Measurements from ENCODE around the gene SWAP70.
"Not testable (repeated sequence)": the region's sequence is repeated elsewhere in the genome, so short reads cannot be mapped to it uniquely, and the experiment has no call there.

SWAP70 gene

GRCh38 chr11:9700105-9700801 is 36.4 kb downstream of the SWAP70 start:
- H3K27ac Mint-ChIP-seq, result no peak overlapping the region
- peaks cover 19% of the 10 kb centered on the region for H3K4me1 Mint-ChIP-seq
- no peaks in the 10 kb centered on the region for H3K36me3 Mint-ChIP-seq
- no peak overlapping the region for H3K4me3 Mint-ChIP-seq
- no peaks in the 10 kb centered on the region for H3K27me3 Mint-ChIP-seq
- H3K9me3 Mint-ChIP-seq, result no peaks in the 10 kb centered on the region

DNA sequence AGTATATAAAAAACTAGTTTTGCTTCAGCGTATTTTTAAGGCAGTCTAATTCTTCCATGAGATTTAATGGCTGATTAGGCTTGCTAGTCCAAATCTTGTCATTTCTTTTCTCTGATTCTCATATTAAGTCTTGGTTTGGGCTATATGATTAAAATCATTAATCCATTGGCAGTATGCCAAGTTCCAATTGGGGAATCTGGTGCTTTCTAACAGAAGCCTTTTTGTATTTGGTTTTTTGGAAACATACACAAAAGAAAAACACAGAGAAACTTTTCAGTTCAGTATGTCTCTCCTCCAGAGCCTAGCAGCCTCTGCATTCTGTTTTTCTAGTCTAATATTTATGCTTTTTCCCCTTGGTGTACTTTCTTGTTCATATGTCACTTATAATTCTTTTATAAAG is 37.9 kb downstream of the SWAP70 start:
- no peak overlapping the region for H3K27ac Mint-ChIP-seq
- no peaks in the 10 kb centered on the region for H3K9me3 Mint-ChIP-seq
- no peak overlapping the region for H3K4me3 Mint-ChIP-seq
- H3K27me3 Mint-ChIP-seq, result no peaks in the 10 kb centered on the region
- peaks cover 19% of the 10 kb centered on the region for H3K4me1 Mint-ChIP-seq
- no peaks in the 10 kb centered on the region for H3K36me3 Mint-ChIP-seq

DNA sequence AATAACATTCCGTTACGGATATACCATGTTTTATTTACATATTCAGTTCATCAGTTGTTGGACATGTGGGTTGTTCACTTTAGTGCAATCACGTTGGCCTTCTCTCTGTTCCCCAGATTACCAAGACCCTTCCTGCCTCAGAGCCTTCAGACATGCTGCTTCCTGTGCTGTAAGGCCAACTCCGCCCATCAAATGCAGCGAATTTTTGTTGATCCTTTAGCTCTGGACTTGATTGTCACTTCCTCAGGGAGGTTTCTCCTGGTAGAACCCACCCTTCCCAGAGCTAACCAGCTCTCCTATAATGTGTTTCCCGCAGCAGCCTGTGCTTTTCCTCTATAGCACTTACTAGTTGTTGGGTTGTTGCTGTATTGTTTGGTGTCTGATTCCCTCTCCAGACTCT is 39.4 kb downstream of the SWAP70 start:
- H3K4me1 Mint-ChIP-seq, result peaks cover 19% of the 10 kb centered on the region
- H3K9me3 Mint-ChIP-seq, result no peaks in the 10 kb centered on the region
- no peak overlapping the region for H3K27ac Mint-ChIP-seq
- no peak overlapping the region for H3K4me3 Mint-ChIP-seq
- H3K27me3 Mint-ChIP-seq, result no peaks in the 10 kb centered on the region
- no peaks in the 10 kb centered on the region for H3K36me3 Mint-ChIP-seq

DNA sequence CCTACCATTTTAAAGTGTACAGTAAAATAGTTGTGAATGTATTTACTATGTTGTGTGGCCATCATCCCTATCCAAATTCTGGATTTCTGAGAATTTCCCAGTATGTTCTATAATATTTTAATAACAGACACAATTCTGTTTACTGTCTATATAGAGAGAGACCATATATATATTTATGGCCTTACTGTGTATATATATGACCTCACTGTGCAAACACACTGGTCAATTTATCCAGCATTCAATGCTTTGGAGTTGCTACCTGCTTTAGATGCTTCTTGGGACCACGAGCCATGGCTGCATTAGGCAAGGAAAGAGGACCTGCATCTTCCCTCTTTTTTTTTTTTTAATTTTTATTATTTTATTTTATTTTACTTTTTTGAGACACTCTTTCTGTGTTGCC is 40.2 kb downstream of the SWAP70 start:
- Mint-ChIP-seq H3K9me3 (no peaks in the 10 kb centered on the region), H3K27ac (no peak overlapping the region), H3K36me3 (no peaks in the 10 kb centered on the region), H3K4me1 (peaks cover 19% of the 10 kb centered on the region), H3K4me3 (no peak overlapping the region), H3K27me3 (no peaks in the 10 kb centered on the region)

- H3K36me3 Mint-ChIP-seq, result no peaks in the 10 kb centered on the region
- no peaks in the 10 kb centered on the region for H3K27me3 Mint-ChIP-seq
- H3K4me1 Mint-ChIP-seq, result peaks cover 19% of the 10 kb centered on the region
- H3K27ac Mint-ChIP-seq, result no peak overlapping the region
- H3K4me3 Mint-ChIP-seq, result no peak overlapping the region
- H3K9me3 Mint-ChIP-seq, result no peaks in the 10 kb centered on the region
Measured at GRCh38 chr11:9704620-9705019, 40.7 kb downstream of the SWAP70 start.

GRCh38 chr11:9705361-9705760 is 41.5 kb downstream of the SWAP70 start:
- not testable (repeated sequence) for H3K27me3 Mint-ChIP-seq, H3K27ac Mint-ChIP-seq, H3K9me3 Mint-ChIP-seq, H3K4me3 Mint-ChIP-seq, H3K36me3 Mint-ChIP-seq
- peaks cover 19% of the 10 kb centered on the region for H3K4me1 Mint-ChIP-seq

DNA sequence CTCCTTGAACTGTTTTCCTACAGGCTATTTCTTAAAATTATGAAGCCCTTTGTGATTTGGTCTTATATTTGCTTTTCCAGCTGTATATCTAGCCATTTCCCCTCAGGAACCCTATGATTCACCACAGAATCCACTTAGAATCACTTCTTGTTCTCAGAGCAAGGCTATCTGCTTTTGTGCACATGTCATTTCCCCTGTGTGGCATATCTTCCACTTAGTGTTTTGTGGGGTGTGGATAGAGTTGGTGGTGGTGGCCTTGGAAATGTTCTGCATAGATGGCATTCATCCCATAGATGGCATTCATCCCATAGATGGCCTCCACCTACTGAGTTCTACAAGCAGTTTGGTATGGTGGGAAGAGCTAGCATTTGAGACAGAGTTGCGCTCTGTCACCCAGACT is 44.7 kb downstream of the SWAP70 start:
- Mint-ChIP-seq H3K27ac (no peak overlapping the region), H3K36me3 (no peaks in the 10 kb centered on the region), H3K27me3 (peaks cover 3% of the 10 kb centered on the region), H3K9me3 (no peaks in the 10 kb centered on the region), H3K4me1 (peaks cover 4% of the 10 kb centered on the region), H3K4me3 (no peak overlapping the region)

DNA sequence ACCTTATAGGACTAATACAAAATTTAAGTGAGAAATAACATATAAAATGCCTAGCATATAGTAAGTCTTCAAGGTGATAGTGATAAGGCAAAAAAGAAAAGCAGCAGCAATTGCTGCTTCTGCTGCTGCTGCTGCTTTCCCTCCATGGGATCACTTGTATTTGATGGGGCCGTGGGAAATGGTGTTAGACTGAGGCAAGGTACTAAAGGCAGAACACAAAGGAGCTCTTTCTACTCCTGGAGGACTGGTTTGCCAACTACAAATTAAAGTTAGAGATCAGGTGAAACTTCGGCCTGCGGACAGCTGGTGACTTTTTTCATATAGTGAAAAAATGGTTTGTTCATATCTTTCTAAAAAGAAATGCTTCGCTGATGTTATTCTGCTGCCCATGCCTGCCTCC is 46.3 kb downstream of the SWAP70 start:
- no peaks in the 10 kb centered on the region for H3K9me3 Mint-ChIP-seq
- H3K4me3 Mint-ChIP-seq, result no peak overlapping the region
- no peaks in the 10 kb centered on the region for H3K4me1 Mint-ChIP-seq
- H3K36me3 Mint-ChIP-seq, result peaks cover 3% of the 10 kb centered on the region
- peaks cover 6% of the 10 kb centered on the region for H3K27me3 Mint-ChIP-seq
- H3K27ac Mint-ChIP-seq, result no peak overlapping the region

- Mint-ChIP-seq H3K4me3 (no peak overlapping the region), H3K27ac (no peak overlapping the region), H3K9me3 (no peaks in the 10 kb centered on the region), H3K27me3 (peaks cover 6% of the 10 kb centered on the region), H3K36me3 (peaks cover 3% of the 10 kb centered on the region), H3K4me1 (no peaks in the 10 kb centered on the region)
Measured at GRCh38 chr11:9710852-9711251, 47.0 kb downstream of the SWAP70 start.

GRCh38 chr11:9711454-9712307 is 47.8 kb downstream of the SWAP70 start:
- Mint-ChIP-seq H3K27me3 (peaks cover 6% of the 10 kb centered on the region), H3K4me3 (no peak overlapping the region), H3K27ac (no peak overlapping the region), H3K36me3 (peaks cover 3% of the 10 kb centered on the region), H3K9me3 (no peaks in the 10 kb centered on the region), H3K4me1 (peaks cover 2% of the 10 kb centered on the region)

DNA sequence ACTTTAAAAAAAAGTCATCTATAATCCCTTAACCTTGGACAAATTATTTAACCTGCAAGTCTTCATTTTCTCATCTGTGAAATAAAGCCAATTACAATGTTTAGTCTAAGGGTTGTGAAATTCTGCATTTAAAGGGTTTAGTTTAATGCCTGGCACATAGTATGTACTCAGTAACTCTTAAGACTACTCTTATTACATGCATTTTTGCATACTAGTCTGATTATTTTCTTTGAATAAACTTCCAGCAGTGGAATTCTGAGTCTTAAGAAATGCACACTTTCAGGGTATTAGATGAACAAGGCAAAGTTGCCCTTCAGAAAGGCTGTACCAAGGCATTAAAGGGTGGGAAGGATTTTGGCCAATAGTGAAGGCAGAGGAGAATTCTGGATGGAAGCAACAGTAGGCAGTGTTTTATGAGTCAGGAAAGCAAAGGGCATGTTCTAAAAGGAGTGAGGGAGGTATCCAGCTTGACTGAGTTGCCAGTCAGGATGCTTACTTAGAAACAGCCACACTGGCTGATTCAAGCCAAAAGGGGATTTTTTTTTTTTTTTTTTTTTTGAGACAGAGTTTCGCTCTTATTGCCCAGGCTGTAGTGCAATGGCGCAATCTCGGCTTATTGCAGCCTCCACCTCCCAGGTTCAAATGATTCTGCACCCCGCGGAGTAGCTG is 50.5 kb downstream of the SWAP70 start:
- Mint-ChIP-seq H3K27me3 (peaks cover 6% of the 10 kb centered on the region), H3K36me3 (peaks cover 3% of the 10 kb centered on the region), H3K4me1 (peaks cover 7% of the 10 kb centered on the region), H3K27ac (no peak overlapping the region), H3K9me3 (no peaks in the 10 kb centered on the region), H3K4me3 (no peak overlapping the region)

GRCh38 chr11:9716275-9717039 is 52.6 kb downstream of the SWAP70 start:
- Mint-ChIP-seq H3K4me3 (no peak overlapping the region), H3K27ac (peak overlapping the region; percentile 33), H3K27me3 (peaks cover 5% of the 10 kb centered on the region), H3K4me1 (peaks cover 14% of the 10 kb centered on the region), H3K9me3 (no peaks in the 10 kb centered on the region), H3K36me3 (peaks cover 5% of the 10 kb centered on the region)

- peaks cover 14% of the 10 kb centered on the region for H3K4me1 Mint-ChIP-seq
Measured at GRCh38 chr11:9717040-9717357, 53.1 kb downstream of the SWAP70 start.

GRCh38 chr11:9717719-9718118 is 53.8 kb downstream of the SWAP70 start:
- no peak overlapping the region for H3K4me3 Mint-ChIP-seq
- peaks cover 5% of the 10 kb centered on the region for H3K36me3 Mint-ChIP-seq
- no peak overlapping the region for H3K27ac Mint-ChIP-seq

More at GRCh38 chr11:9717040-9717357, 53.1 kb downstream of the SWAP70 start:
- Mint-ChIP-seq H3K9me3 (no peaks in the 10 kb centered on the region), H3K4me3 (no peak overlapping the region), H3K27ac (no peak overlapping the region), H3K36me3 (peaks cover 5% of the 10 kb centered on the region), H3K27me3 (peaks cover 3% of the 10 kb centered on the region)

GRCh38 chr11:9718147-9718546 is 54.3 kb downstream of the SWAP70 start:
- no peak overlapping the region for H3K4me3 Mint-ChIP-seq
- H3K36me3 Mint-ChIP-seq, result peaks cover 5% of the 10 kb centered on the region
- H3K27ac Mint-ChIP-seq, result no peak overlapping the region
- no peaks in the 10 kb centered on the region for H3K9me3 Mint-ChIP-seq
- peaks cover 3% of the 10 kb centered on the region for H3K27me3 Mint-ChIP-seq
- peaks cover 14% of the 10 kb centered on the region for H3K4me1 Mint-ChIP-seq

More at GRCh38 chr11:9717719-9718118, 53.8 kb downstream of the SWAP70 start:
- peaks cover 14% of the 10 kb centered on the region for H3K4me1 Mint-ChIP-seq
- no peaks in the 10 kb centered on the region for H3K9me3 Mint-ChIP-seq
- peaks cover 3% of the 10 kb centered on the region for H3K27me3 Mint-ChIP-seq
